Peyer's patch (tissue), 4 donors: ENCODE results near the gene CEP120.

Experiments used
- CTCF ChIP-seq, 6 experiments: fragments of 450-650 bp in 4 of 6; fragments of 200-600 bp in 2 of 6; sonication (generic) in 1 of 6; IDR thresholded peaks; one replicate each; pipeline ENCODE4 v1.5.1; 2017 to 2019; ENCODE audit warnings: antibody characterized with exemption in 6 of 6, mild to moderate bottlenecking in 3 of 6, moderate library complexity in 1 of 6
- POLR2A ChIP-seq, 2 donors: fragments of 450-650 bp; IDR thresholded peaks; one replicate each; pipeline ENCODE4 v1.5.1; 2017; ENCODE audit warnings: antibody characterized with exemption in 2 of 2, mild to moderate bottlenecking in 2 of 2, moderate library complexity in 2 of 2

DNA sequence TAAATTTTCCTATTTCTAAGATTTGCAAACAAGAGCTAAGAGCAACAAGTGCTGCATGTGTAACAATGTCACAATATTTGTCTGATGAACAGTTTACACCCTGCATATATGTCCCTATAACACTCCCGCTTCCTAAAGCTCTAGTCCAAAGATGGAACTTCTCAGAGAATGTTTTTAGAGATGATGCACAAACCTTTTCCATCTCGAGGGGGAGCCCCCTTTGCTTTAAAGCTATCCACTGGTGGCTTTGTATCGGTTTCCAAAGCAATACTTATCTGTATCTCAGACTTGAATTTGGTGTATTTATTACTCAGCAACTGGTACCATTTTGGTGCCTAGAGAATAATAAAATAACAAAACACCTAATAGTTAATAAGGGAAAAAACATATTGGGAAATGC, 11.0 kb downstream of the CEP120 start:
- TF ChIP-seq CTCF (IDR thresholded peaks at IDR 0.05) (no peak), POLR2A (IDR thresholded peaks at IDR 0.05) (no peak)
